IMR-90 (cell line): ENCODE results near the gene TSSK2. TPM values are rescaled to one million over a fixed set of nuclear protein-coding genes. Genes with fewer than 3 reads are reported as not detected.

Source experiments
- ATAC-seq: fragments of 200-7000 bp; cut with Tn5 transposase; 2 replicates; pipeline ENCODE4 v1.9.1; 2020; ENCODE audit warnings: low read depth, mild to moderate bottlenecking, moderate library complexity
- BruUV-seq: library from RNA; stranded (reverse); fragments of 400-500 nt; replicated peaks from 2 replicates; lab custom pipeline; 2021; lab: Mats Ljungman, UMichigan
- CTCF ChIA-PET: fragments of 300-600 bp; formaldehyde crosslinking; extraction: SDS; loops from one replicate; lab custom pipeline; 2021; ENCODE audit warnings: antibody characterized with exemption; lab: Yijun Ruan, JAX
- POLR2A ChIA-PET: fragments of 300-600 bp; sonication (Branson Sonifier 250); formaldehyde crosslinking; loops from one replicate; lab custom pipeline; 2022; ENCODE audit warnings: antibody characterized with exemption; ENCODE audit not compliant: unreplicated experiment; lab: Charles Lee
- DNase-seq: peaks from one replicate; pipeline ENCODE4 v3.0.0; 2013
- H2AFZ ChIP-seq: replicated peaks from 2 replicates; pipeline ENCODE3; 2013; ENCODE audit warnings: low read length, mild to moderate bottlenecking; ENCODE audit not compliant: poor library complexity
- H2AK5ac ChIP-seq: 2 replicates; pipeline ENCODE4 v1.6.1; 2013; ENCODE audit warnings: low read depth, low read length, inconsistent platforms
- H2AK9ac ChIP-seq: replicated peaks from 2 replicates; pipeline ENCODE3; 2013; ENCODE audit warnings: mild to moderate bottlenecking, low read depth, low read length, moderate library complexity; ENCODE audit not compliant: poor library complexity
- H2BK120ac ChIP-seq: 2 replicates; pipeline ENCODE4 v1.6.1; 2013; ENCODE audit warnings: low read depth, low read length, inconsistent platforms
- H2BK15ac ChIP-seq: 3 replicates; pipeline ENCODE4 v1.6.1; 2013; ENCODE audit warnings: low read depth, low read length, inconsistent platforms
- H2BK20ac ChIP-seq: 2 replicates; pipeline ENCODE4 v1.6.1; 2013; ENCODE audit warnings: low read depth, mild to moderate bottlenecking, inconsistent platforms, low read length, moderate library complexity
- H2BK5ac ChIP-seq: 2 replicates; pipeline ENCODE4 v1.6.1; 2013; ENCODE audit warnings: mild to moderate bottlenecking, low read depth, low read length, inconsistent platforms; ENCODE audit not compliant: poor library complexity, severe bottlenecking
- H3K14ac ChIP-seq: replicated peaks from 2 replicates; pipeline ENCODE4 v1.6.1; 2013; ENCODE audit warnings: low read depth, low read length, inconsistent platforms
- H3K18ac ChIP-seq: 2 replicates; pipeline ENCODE4 v1.6.1; 2013; ENCODE audit warnings: low read depth, low read length, control low read depth
- H3K23ac ChIP-seq: 2 replicates; pipeline ENCODE4 v1.6.1; 2013; ENCODE audit warnings: low read depth, low read length, inconsistent platforms
- H3K27ac ChIP-seq: 2 replicates; pipeline ENCODE4 v1.5.1; 2013; ENCODE audit warnings: mild to moderate bottlenecking, control low read depth, low read length; ENCODE audit not compliant: insufficient read depth
- H3K27me3 ChIP-seq: 2 replicates; pipeline ENCODE4 v1.6.1; 2013; ENCODE audit warnings: low read length; ENCODE audit not compliant: control insufficient read depth, insufficient read depth
- H3K36me3 ChIP-seq: 2 replicates; pipeline ENCODE4 v1.6.1; 2013; ENCODE audit warnings: low read length, mixed read lengths; ENCODE audit not compliant: control insufficient read depth, insufficient read depth
- H3K4ac ChIP-seq: 2 replicates; pipeline ENCODE4 v1.6.1; 2013; ENCODE audit warnings: low read depth, low read length, inconsistent platforms
- H3K4me1 ChIP-seq: 2 replicates; pipeline ENCODE4 v1.6.1; 2013; ENCODE audit warnings: low read length, mixed read lengths; ENCODE audit not compliant: control insufficient read depth, insufficient read depth
- H3K4me2 ChIP-seq: 2 replicates; pipeline ENCODE4 v1.6.1; 2013; ENCODE audit warnings: low read depth, mild to moderate bottlenecking, control low read depth, low read length, moderate library complexity
- H3K4me3 ChIP-seq: 2 replicates; pipeline ENCODE4 v1.5.1; 2013; ENCODE audit warnings: low read depth, mild to moderate bottlenecking, control low read depth, low read length, moderate library complexity; ENCODE audit not compliant: insufficient read depth
- H3K56ac ChIP-seq: 2 replicates; pipeline ENCODE4 v1.6.1; 2013; ENCODE audit warnings: low read length, inconsistent platforms; ENCODE audit not compliant: insufficient read depth; ENCODE audit errors: extremely low read depth
- H3K79me1 ChIP-seq, 2 experiments: 2 replicates each; pipeline ENCODE4 v1.6.1; 2013; ENCODE audit warnings: low read length in 2 of 2, inconsistent platforms in 1 of 2, low read depth in 1 of 2
- H3K9ac ChIP-seq: 2 replicates; pipeline ENCODE4 v1.6.1; 2013; ENCODE audit warnings: low read depth, low read length, control low read depth
- H3K9me1 ChIP-seq: 2 replicates; pipeline ENCODE4 v1.6.1; 2013; ENCODE audit warnings: low read length, inconsistent platforms; ENCODE audit not compliant: insufficient read depth
- H3K9me3 ChIP-seq: 2 replicates; pipeline ENCODE4 v1.6.1; 2013; ENCODE audit warnings: low read length; ENCODE audit not compliant: control insufficient read depth, insufficient read depth
- H4K20me1 ChIP-seq: 2 replicates; pipeline ENCODE4 v1.6.1; 2013; ENCODE audit warnings: low read length, inconsistent platforms; ENCODE audit not compliant: insufficient read depth
- H4K5ac ChIP-seq: 2 replicates; pipeline ENCODE4 v1.6.1; 2013; ENCODE audit warnings: mild to moderate bottlenecking, low read depth, low read length, control low read depth
- H4K8ac ChIP-seq, 2 experiments: 2 replicates each; pipeline ENCODE4 v1.6.1; 2013; ENCODE audit warnings: low read depth in 2 of 2, low read length in 2 of 2, control low read depth in 1 of 2, inconsistent platforms in 1 of 2
- H4K91ac ChIP-seq: 2 replicates; pipeline ENCODE4 v1.6.1; 2013; ENCODE audit warnings: low read depth, low read length, inconsistent platforms; ENCODE audit not compliant: insufficient read depth
- BHLHE40 ChIP-seq: fragments of 150-350 bp; IDR thresholded peaks from 2 replicates; pipeline ENCODE4 v1.6.1; 2016; ENCODE audit warnings: mild to moderate bottlenecking, low read depth, low read length
- CEBPB ChIP-seq: IDR thresholded peaks from 2 replicates; pipeline ENCODE4 v1.6.1; 2012; ENCODE audit warnings: low read depth, low read length, improper control_type of control experiment
- CHD1 ChIP-seq: IDR thresholded peaks from 2 replicates; pipeline ENCODE4 v1.6.1; 2012; ENCODE audit warnings: low read depth, low read length, improper control_type of control experiment
- CTCF ChIP-seq: conservative IDR thresholded peaks from 2 replicates; pipeline ENCODE4 v1.5.1; 2012; ENCODE audit warnings: mild to moderate bottlenecking, low read depth, low read length, improper control_type of control experiment
- ELK1 ChIP-seq: fragments of 150-350 bp; IDR thresholded peaks from 2 replicates; pipeline ENCODE4 v1.6.1; 2016; ENCODE audit warnings: low read depth, mild to moderate bottlenecking, low read length, moderate library complexity, borderline replicate concordance
- FOS ChIP-seq: fragments of 150-350 bp; IDR thresholded peaks from 2 replicates; pipeline ENCODE4 v1.6.1; 2016; ENCODE audit warnings: low read depth, low read length
- MAFK ChIP-seq: IDR thresholded peaks from 2 replicates; pipeline ENCODE4 v1.6.1; 2012; ENCODE audit warnings: low read depth, low read length, improper control_type of control experiment
- MAZ ChIP-seq: IDR thresholded peaks from 2 replicates; pipeline ENCODE4 v1.6.1; 2012; ENCODE audit warnings: low read depth, mild to moderate bottlenecking, low read length, improper control_type of control experiment, moderate library complexity, borderline replicate concordance
- MXI1 ChIP-seq: IDR thresholded peaks from 2 replicates; pipeline ENCODE4 v1.6.1; 2012; ENCODE audit warnings: low read depth, mild to moderate bottlenecking, low read length, moderate library complexity, borderline replicate concordance
- NFE2L2 ChIP-seq: fragments of 150-350 bp; IDR thresholded peaks from 2 replicates; pipeline ENCODE4 v1.6.1; 2016; ENCODE audit warnings: low read depth, mild to moderate bottlenecking, low read length
- POLR2A ChIP-seq: IDR thresholded peaks from 2 replicates; pipeline ENCODE4 v1.6.1; 2012; ENCODE audit warnings: mild to moderate bottlenecking, low read depth, low read length
- RAD21 ChIP-seq: IDR thresholded peaks from 2 replicates; pipeline ENCODE4 v1.6.1; 2012; ENCODE audit warnings: low read length, improper control_type of control experiment
- RCOR1 ChIP-seq: IDR thresholded peaks from 2 replicates; pipeline ENCODE4 v1.6.1; 2012; ENCODE audit warnings: mild to moderate bottlenecking, low read length, improper control_type of control experiment; ENCODE audit not compliant: insufficient replicate concordance
- RFX5 ChIP-seq: IDR thresholded peaks from 2 replicates; pipeline ENCODE4 v1.8.0; 2012; ENCODE audit warnings: low read depth, mild to moderate bottlenecking, low read length, moderate library complexity
- SMC3 ChIP-seq: fragments of 150-350 bp; IDR thresholded peaks from 2 replicates; pipeline ENCODE4 v1.6.1; 2016; ENCODE audit warnings: low read depth, mild to moderate bottlenecking, antibody characterized with exemption, low read length, moderate library complexity
- USF2 ChIP-seq: fragments of 150-350 bp; IDR thresholded peaks from 2 replicates; pipeline ENCODE4 v1.6.1; 2017; ENCODE audit warnings: mild to moderate bottlenecking, antibody characterized with exemption, low read length, low read depth
- WGBS, 2 experiments: methylation state at CpG; one replicate each; pipeline versions ENCODE4 v1.1.5 to v1.1.7; 2013; ENCODE audit warnings: missing lambda C conversion rate in 2 of 2; ENCODE audit not compliant: insufficient read length in 1 of 2; ENCODE audit errors: extremely low coverage in 2 of 2; 5-methylcytosine and 5-hydroxymethylcytosine counted together
- dilution Hi-C: fragments of 300-500 bp; cut with HindIII; formaldehyde crosslinking; loops from one replicate; pipeline ENCODE4 v1.14.3; 2018; ENCODE audit warnings: low sequenced_read_pairs; ENCODE audit not compliant: unreplicated experiment
- in situ Hi-C: fragments of 300-500 bp; cut with MboI; formaldehyde crosslinking; loops from 3 replicates; pipeline ENCODE4 v1.14.3; 2019; ENCODE audit warnings: low sequenced_read_pairs, inconsistent platforms, mixed read lengths
- intact Hi-C: fragments of 100-400 bp; cut with micrococcal nuclease; formaldehyde crosslinking; loops from 2 replicates; pipeline ENCODE4 v1.10.0; 2022
- polyA plus RNA-seq, 3 experiments: library from polyadenylated mRNA; depleted of rRNA; stranded (reverse); fragments of >200 nt; gene quantifications; 2 replicates each; pipeline ENCODE4 v1.2.3, GENCODE V29; 2012; ENCODE audit warnings: low replicate concordance in 1 of 3
- total RNA-seq: library from RNA; depleted of rRNA; stranded (reverse); fragments of >200 nt; gene quantifications from 2 replicates; pipeline ENCODE4 v1.2.3, GENCODE V29; 2012

TSSK2 gene
- total and polyA plus RNA-seq, 2 of the 4 experiments (the other 2 are of a cell fraction): not detected

GRCh38 chr22:19175026-19175601 lies 44.0 kb downstream of the TSSK2 start:
- WGBS, 2 experiments: 80% methylated on average over 2 of the region's 7 CpGs; no CpG with 5 or more reads in 1 of the 2 experiments
- Histone ChIP-seq H4K5ac (no peak overlapping the region), H4K20me1 (peaks cover 20% of the 10 kb centered on the region), H3K4ac (no peak overlapping the region), H4K8ac (no peak overlapping the region), H2AFZ (no peak overlapping the region), H3K79me1 (peaks cover 14 to 74% of the 10 kb centered on the region in 2 experiments), H3K4me2 (no peak overlapping the region), H3K27ac (no peak overlapping the region; the same call in 1 of the 2 replicates), H2AK9ac (peak overlapping the region; percentile 2), H2BK20ac (no peak overlapping the region), H3K27me3 (no peaks in the 10 kb centered on the region), H2BK5ac (no peak overlapping the region), H3K9ac (no peak overlapping the region), H3K9me1 (peaks cover 18% of the 10 kb centered on the region), H4K91ac (no peak overlapping the region), H3K56ac (no peak overlapping the region), H2BK15ac (no peak overlapping the region), H2BK120ac (no peak overlapping the region; the same call in 1 of the 2 replicates), H3K9me3 (no peaks in the 10 kb centered on the region), H3K4me1 (peaks cover 36% of the 10 kb centered on the region), H3K4me3 (no peak overlapping the region), H3K14ac (no peak overlapping the region), H2AK5ac (peak overlapping the region; percentile 18; the same call in 1 of the 2 replicates), H3K18ac (no peak overlapping the region), H3K23ac (no peak overlapping the region), H3K36me3 (peaks cover 8% of the 10 kb centered on the region)
- ChIA-PET POLR2A (interaction anchor here (0.6 kb wide), 2 partner anchors 183 to 454 kb away, joined by 5 to 19 read pairs; no protein-coding TSS in a partner anchor), CTCF (interaction anchor here (1.2 kb wide), 1 partner anchor 31 kb away, joined by 3 read pairs; the partner anchor contains the start of gene ESS2)
- no peak for DNase-seq
- in situ Hi-C loops (no loop called here), intact Hi-C loops (no loop called here), dilution Hi-C loops (no loop called here)
- ATAC-seq: no peak
- no peak for TF ChIP-seq RAD21
- no peak for TF ChIP-seq CHD1
- TF ChIP-seq NFE2L2: no peak
- no peak for TF ChIP-seq MAFK
- TF ChIP-seq CEBPB: no peak
- no peak for TF ChIP-seq USF2
- TF ChIP-seq ELK1: no peak
- TF ChIP-seq MXI1: no peak
- no peak for TF ChIP-seq FOS
- TF ChIP-seq RCOR1: no peak
- no peak for TF ChIP-seq BHLHE40
- TF ChIP-seq CTCF: no peak
- no peak for TF ChIP-seq POLR2A
- no peak for TF ChIP-seq SMC3
- no peak for TF ChIP-seq MAZ
- TF ChIP-seq RFX5: no peak
- BruUV-seq: no TSS peak
